Fibroblast of skin of back (primary cell): ENCODE measurements around the gene LILRB2.
"Not testable (repeated sequence)": the region's sequence is repeated elsewhere in the genome, so short reads cannot be mapped to it uniquely, and the experiment has no call there.

Experiments used
- DNase-seq: peaks from one replicate; pipeline ENCODE4 v3.0.0-alpha.2; 2013

LILRB2 gene

GRCh38 chr19:54271587-54271986, 9.3 kb downstream of the LILRB2 start:
- DNase-seq = not testable (repeated sequence)

DNA sequence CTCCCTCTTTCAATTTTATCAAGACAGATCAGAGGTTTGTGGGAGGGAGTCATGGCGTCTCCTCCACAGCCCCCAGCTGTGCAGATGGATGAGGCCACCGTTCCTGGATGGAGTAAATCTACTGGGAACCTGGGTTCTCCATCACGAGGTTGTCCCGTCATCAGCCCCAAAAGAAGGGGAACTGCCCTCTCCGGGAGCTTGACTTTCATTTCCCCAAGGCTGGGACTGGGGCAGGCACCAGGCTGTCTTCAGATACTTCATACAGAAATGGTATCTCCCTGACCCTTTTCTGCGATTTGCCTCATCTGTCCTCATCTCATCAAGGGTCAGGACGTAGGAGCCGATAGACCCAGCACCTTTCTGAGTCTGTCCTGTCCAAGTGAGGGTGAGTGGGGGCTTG, 9.8 kb downstream of the LILRB2 start:
- no peak for DNase-seq

DNA sequence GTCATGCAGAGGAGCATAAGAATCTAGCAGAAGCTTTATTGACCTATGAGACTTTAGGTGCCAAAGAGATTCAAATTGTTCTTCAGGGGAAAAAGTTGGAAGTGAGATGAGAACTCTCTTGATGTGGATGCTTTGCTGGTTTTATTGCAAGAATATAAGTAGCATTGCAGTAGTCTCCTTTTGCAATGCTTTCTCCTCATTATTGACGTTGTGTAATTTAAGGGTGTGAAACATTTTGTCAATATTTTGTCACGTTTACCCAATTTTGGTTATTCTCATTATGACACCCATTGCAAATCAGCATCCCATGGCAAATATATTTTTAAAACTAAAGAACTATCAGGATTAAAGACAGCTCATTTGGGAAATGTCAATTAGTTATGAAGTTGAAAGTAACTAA, 12.0 kb downstream of the LILRB2 start:
- no peak for DNase-seq

DNA sequence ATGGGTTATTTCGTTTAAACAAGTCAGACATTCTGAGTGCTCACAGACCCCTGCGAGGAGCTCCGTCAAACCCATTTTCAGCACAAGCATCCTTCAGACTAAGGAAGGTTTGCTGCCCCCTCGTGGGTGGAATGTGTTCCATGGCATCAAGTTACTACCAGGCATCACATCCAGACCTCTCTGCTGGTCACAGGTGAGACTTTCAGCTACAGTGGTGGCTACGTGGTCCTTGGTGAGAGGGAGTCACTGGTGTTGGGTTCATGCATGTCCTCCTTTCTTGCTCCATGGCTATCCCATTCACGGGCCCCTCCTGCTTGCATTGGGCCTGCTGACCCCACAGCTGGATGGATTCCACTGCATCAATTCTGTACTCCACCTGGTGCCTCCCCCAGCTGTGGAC, 14.8 kb downstream of the LILRB2 start:
- peak; percentile 57 for DNase-seq

- DNase-seq = no peak
These were observed 18.4 kb downstream of the LILRB2 start for GRCh38 chr19:54262470-54262869.

DNA sequence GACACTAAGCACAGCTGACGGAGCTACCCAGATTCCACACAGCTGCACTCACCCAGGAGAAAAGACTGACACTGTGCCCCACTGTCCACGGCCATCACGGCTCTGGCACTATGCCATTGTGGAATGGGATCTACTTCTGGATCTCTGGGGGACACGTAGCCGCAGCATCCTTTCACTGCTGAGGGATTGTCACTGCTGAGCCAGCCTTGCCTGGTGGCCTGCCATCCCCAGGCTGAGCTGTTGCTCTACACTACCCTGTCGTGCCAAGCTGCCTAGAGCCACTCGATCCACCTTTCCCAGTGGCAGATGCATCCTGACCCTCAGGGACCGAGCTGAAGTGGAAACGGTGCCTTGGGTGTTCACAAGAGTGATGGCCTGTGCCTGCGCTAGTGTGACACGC, 18.8 kb downstream of the LILRB2 start:
- DNase-seq = no peak

GRCh38 chr19:54257116-54257480, 23.8 kb downstream of the LILRB2 start, which contains the start of gene LILRB5:
Gene LILRB5 (minus strand): TSS chr19:54257273. CDS start chr19:54257193, 80 bp downstream.
- DNase-seq = no peak

DNA sequence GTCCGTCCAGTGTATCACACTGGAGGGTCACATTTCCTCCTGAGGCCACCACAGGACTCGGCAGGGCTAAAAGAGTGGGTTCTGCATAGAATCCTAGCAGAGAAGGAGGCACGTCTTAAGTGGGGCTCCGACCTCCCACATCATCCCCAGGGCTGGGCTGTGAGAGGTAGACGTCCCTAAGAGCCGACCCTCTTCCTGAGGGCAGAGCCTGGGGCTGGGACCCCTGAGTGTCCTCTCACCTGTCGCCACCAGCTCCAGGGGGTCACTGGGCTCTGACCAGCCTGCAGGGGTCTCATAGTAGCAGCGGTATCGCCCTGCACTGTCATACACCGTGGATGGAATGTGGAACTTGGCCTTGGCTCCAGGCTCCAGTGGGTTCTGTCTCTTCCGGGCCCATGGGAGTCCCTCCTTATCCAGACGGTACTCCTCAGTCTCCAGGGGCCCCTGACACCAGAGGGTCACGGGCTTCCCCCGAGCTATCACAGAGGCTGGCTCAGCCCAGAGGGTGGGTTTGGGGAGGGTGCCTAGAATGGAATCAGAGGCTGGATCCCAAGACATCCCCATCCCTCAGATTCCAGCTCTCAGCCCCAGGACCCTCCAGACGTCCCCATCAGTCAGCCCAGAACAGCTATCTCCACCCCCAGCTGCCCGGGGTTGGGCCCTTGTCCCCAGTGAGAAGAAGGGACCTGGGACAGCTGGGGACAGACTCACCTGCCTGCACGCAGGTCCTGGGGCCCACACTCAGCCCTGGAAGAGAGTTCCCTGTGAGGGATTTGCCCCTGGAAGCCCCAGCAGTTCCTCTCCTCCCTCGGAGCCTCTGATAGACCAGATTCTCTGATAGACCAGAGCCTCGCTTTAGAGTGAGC, 24.4 kb downstream of the LILRB2 start:
- no peak for DNase-seq

GRCh38 chr19:54255105-54255775, 25.7 kb downstream of the LILRB2 start:
- no peak for DNase-seq

DNA sequence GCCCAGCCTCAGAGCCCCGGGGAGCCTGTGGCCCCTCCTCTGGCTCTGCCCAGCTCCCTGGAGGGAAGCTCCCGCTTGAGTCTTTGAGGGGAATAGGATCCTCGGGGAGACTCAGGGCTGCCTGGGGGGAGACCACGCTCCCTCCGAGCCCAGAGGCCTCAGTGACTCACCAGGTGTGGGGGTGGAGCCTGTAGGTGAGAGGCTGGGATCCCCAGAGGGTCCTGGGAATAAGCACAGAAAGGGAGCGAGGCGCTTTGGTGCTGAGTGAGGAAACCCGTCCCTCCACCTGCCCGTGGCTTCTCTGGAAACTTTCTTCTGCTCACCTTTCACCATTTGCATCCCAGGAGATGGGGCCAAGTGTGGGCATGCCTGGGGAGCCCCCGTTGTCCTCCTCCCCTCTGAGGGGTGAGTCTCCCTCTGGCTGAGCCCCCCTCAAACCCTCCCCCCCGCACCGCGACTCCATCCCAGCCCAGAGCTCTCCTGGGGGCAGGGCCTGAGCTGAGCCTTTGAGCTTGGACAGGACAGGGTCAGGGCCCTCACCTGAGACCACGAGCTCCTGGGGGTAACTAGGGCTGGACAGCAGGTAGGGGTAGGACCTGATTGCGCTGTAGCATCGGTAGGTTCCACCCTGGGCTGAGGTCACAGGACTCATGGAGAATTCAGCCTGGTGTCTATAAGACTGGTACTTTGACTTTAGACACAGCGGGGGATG, 26.6 kb downstream of the LILRB2 start:
- DNase-seq = no peak

DNA sequence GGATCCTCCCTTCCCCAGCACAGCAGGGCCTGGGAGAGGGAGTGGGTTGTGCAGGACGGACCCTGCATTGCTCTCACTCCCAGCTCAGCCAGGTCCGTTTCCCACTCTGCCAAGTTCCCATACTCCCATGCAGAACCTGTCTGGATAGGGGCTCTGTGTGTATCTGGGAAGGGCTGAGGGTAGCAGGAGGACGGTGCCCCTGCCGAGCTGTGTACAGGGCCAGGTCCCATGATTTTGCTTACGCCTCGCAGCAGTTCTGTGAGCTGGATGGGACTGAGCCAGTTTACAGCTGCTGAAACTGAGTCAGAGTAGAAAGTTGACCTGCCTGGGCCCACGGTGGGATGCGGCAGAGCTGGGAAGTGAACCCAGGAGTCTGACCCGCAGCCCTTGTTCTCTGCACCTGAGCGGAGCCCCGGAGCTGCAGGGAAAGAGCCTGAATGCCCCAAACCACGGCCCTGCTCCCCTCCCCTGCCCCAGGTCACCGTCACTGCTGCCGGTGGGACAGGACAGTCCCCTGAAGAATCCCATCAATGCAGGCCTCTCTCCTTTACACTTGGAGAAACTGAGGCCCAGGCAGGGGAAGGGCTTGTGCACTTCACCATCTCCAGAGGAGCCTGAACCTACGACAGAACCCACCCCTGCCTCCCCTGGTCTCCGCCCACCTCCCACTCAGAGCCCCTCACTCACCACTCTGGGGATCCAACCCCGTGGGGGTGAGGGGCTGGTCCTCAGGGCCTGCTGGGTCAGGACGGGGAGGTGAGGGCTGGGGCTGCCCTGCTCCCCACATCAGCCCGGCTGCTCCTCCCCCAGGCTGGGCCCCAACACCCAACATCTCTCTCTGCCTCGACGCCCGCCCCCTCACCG, 27.3 kb downstream of the LILRB2 start:
- no peak for DNase-seq

GRCh38 chr19:54252845-54253244, 28.1 kb downstream of the LILRB2 start:
- DNase-seq = no peak

DNA sequence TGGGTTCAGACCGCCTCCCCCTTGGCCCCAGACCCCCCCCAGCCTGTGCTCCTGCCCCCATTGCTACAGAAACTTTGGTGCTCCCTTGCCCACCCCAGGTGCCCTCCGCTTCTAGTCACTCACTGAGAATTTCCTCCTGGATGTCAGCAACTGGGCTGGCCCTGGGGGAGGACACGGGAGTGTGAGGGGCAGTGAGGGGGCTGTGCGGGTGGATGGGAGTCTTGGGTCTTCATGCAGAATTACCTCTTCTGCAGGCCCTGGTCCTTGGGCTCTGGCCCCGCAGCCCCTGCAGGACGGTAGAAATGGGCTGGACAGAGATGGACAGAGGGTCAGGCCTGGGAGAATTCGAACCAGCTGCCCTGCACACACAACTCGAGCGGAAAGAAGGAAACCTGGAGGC, 28.7 kb downstream of the LILRB2 start:
- no peak for DNase-seq

GRCh38 chr19:54248016-54248601, 32.8 kb downstream of the LILRB2 start:
- DNase-seq = peak; percentile 8

- no peak for DNase-seq
These were observed 33.6 kb downstream of the LILRB2 start for GRCh38 chr19:54247106-54247930.

DNA sequence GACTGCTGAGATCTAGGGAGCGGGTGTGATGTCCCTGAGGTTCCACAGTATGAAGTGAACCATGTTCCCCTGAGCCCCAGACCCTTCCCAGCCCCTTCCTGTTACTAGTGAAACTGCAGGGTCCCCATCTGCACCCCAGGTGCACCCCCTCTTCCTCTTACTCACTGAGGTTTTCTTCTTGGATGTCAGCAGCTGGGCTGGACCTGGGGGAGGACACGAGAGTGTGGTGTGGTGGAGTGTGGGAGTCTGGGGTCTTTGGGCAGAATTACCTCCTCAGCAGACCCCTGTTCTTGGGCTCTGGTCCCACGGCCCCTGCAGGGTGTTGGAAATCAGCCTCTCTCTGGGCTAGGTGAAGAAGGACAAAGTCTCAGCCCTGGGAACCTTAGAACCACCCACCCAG, 35.0 kb downstream of the LILRB2 start:
- no peak for DNase-seq

- not testable (repeated sequence) for DNase-seq
These were observed 37.1 kb downstream of the LILRB2 start for GRCh38 chr19:54243809-54244208.

DNA sequence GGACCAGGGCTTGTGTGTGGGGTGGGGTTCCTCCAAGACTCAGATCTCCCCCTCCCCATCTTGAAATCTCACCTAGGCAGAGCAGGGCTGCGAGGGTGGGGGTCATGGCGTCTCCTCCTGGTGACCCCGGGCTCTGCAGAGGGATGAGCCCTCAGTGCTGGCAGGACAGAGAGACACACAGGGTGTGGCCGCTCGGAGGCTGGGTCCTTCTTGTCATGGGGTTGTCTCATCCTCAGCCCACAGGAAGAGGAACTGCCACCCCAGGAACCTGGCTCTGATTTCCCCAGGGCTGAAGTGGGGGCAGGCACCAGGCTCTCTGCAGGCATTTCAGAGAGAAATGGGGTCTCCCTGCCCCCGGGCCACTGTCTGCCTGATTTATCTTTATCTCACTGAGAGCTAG, 38.3 kb downstream of the LILRB2 start, which contains the start of gene LILRA6:
Gene LILRA6 (minus strand): TSS at position 145 of the 400 bp plus-strand sequence.
- not testable (repeated sequence) for DNase-seq

DNA sequence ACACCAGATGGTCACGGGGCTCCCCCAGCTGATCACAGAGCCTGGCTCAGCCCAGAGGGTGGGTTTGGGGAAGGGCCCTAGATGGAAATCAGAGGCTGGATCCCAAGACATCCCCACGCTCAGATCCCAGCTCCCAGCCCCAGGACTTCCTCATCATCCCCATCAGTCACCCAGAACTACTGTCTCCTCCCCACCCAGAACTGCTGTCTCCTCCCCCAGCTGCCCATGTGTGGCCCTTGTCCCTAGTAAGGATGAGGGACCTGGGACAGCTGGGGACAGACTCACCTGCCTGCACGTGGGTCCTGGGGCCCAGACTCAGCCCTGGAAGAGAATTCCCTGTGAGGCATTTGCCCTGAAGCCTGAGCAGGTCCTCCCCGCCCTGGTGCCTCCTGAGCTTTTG, 38.7 kb downstream of the LILRB2 start:
- not testable (repeated sequence) for DNase-seq

DNA sequence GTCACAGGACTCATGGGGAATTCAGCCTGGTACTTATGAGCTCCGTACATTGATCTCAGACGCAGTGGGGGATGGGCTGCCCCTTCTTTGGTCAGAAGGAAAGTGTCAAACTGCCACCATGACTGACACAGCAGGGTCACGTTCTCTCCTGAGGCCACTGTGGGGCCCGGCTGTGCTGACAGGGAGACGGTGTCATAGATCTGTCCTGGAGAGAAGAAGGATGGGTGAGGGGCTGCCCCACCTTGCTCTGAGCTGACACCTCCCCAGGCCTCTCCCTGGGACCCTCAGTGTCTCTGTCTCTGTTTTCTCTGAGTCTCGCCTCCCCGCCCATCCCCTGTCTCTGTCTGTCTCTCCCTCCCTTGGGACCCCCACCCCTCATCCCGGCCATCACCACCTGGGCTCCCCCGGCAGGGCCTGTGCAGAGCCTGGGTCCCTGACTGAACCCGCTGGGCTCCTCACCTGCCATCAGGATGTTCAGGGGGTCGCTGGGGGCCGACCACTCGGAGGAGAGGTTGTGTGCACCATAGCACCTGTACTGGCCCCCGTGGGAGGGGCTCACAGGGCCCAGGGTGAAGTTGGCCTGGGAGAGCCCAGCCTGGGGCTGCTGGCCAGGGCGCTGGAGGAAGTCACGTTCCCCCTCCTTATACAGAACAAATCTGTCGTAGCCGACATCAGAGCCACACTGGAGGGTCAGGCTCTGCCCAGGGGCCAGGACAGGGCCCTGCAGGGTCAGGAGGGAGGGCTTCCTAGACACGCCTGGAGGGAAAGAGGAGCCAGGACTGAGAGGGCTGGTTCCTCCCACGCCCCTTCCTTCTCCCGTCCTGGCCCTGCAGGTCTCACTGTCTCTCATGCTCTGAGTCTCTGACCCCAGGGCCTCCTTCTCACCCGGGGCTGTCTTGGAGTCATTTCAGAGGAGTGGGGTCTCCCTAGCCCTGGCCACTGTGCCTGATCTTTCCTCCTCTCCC, 40.3 kb downstream of the LILRB2 start:
- not testable (repeated sequence) for DNase-seq
